Esophagus squamous epithelium (tissue), 4 donors: ENCODE results near the gene RNF144A.

ENCODE experiments used
- POLR2A ChIP-seq, 4 donors: fragments of 450-650 bp; IDR thresholded peaks; one replicate each; pipeline ENCODE4 v1.6.1; 2017; ENCODE audit warnings: antibody characterized with exemption in 4 of 4, mild to moderate bottlenecking in 4 of 4, moderate library complexity in 3 of 4
- TF ChIP-seq, protein P1 (sequence below), 6 experiments: fragments of 450-650 bp in 4 of 6; fragments of 200-600 bp in 2 of 6; sonication (generic) in 2 of 6; IDR thresholded peaks; one replicate each; pipeline ENCODE4 v1.5.1; 2016 to 2019; ENCODE audit warnings: antibody characterized with exemption in 6 of 6, mild to moderate bottlenecking in 4 of 6, moderate library complexity in 4 of 6

- TF ChIP-seq, protein P1, sequence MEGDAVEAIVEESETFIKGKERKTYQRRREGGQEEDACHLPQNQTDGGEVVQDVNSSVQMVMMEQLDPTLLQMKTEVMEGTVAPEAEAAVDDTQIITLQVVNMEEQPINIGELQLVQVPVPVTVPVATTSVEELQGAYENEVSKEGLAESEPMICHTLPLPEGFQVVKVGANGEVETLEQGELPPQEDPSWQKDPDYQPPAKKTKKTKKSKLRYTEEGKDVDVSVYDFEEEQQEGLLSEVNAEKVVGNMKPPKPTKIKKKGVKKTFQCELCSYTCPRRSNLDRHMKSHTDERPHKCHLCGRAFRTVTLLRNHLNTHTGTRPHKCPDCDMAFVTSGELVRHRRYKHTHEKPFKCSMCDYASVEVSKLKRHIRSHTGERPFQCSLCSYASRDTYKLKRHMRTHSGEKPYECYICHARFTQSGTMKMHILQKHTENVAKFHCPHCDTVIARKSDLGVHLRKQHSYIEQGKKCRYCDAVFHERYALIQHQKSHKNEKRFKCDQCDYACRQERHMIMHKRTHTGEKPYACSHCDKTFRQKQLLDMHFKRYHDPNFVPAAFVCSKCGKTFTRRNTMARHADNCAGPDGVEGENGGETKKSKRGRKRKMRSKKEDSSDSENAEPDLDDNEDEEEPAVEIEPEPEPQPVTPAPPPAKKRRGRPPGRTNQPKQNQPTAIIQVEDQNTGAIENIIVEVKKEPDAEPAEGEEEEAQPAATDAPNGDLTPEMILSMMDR (IDR thresholded peaks at IDR 0.05): no peak
- no peak for TF ChIP-seq POLR2A (IDR thresholded peaks at IDR 0.05)
These were observed 130.4 kb downstream of the RNF144A start for GRCh38 chr2:7047661-7048060.
